Endothelial cell of umbilical vein (primary cell): ENCODE measurements around the gene IFT57.

ENCODE experiments used
- EZH2 ChIP-seq: IDR thresholded peaks from 2 replicates; pipeline ENCODE4 v1.6.1; 2012; ENCODE audit warnings: borderline replicate concordance, low read depth, mild to moderate bottlenecking, moderate library complexity, low read length, inconsistent platforms; ENCODE audit not compliant: severe bottlenecking
- GATA2 ChIP-seq: IDR thresholded peaks from 2 replicates; pipeline ENCODE4 v1.7.0; 2011; ENCODE audit warnings: low read depth, mild to moderate bottlenecking, moderate library complexity, mixed read lengths, low read length; ENCODE audit not compliant: insufficient read length, insufficient read depth
- JUN ChIP-seq: IDR thresholded peaks from 2 replicates; pipeline ENCODE4 v1.6.1; 2011; ENCODE audit warnings: borderline replicate concordance, low read depth; ENCODE audit not compliant: insufficient read length, insufficient read depth
- POLR2AphosphoS5 ChIP-seq: IDR thresholded peaks from 2 replicates; pipeline ENCODE4 v1.6.1; 2012; ENCODE audit warnings: low read depth, mild to moderate bottlenecking, control low read depth, low read length, moderate library complexity; ENCODE audit not compliant: insufficient read depth
- TF ChIP-seq, protein P1 (sequence below), 2 donors: IDR thresholded peaks; 1 replicate in 1 of 2; 2 replicates in 1 of 2; pipeline ENCODE4 v1.5.1; 2011; ENCODE audit warnings: low read length in 2 of 2, mild to moderate bottlenecking in 2 of 2, moderate library complexity in 2 of 2, control low read depth in 1 of 2, inconsistent platforms in 1 of 2, low read depth in 1 of 2; ENCODE audit not compliant: insufficient read depth in 1 of 2; ENCODE audit errors: extremely low read depth in 1 of 2

DNA sequence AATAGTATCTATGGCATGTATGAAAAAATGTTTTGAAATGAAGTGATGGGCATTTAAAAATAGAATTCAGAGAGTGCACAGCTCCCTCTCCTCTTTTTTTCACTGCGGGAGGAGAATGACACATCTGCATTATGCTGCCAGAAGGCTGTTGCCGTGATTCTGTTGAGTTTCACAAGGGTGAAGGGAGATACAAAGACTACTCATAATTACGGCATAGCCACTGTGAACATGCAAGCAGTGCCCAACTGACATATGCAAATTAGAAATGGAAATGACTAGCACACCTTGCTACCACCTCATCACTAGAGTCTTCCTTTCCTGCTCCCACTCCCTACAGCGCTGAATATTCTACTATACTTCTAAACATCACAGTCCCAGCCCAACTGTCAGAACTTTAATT, 20.1 kb downstream of the IFT57 start:
- TF ChIP-seq, protein P1, sequence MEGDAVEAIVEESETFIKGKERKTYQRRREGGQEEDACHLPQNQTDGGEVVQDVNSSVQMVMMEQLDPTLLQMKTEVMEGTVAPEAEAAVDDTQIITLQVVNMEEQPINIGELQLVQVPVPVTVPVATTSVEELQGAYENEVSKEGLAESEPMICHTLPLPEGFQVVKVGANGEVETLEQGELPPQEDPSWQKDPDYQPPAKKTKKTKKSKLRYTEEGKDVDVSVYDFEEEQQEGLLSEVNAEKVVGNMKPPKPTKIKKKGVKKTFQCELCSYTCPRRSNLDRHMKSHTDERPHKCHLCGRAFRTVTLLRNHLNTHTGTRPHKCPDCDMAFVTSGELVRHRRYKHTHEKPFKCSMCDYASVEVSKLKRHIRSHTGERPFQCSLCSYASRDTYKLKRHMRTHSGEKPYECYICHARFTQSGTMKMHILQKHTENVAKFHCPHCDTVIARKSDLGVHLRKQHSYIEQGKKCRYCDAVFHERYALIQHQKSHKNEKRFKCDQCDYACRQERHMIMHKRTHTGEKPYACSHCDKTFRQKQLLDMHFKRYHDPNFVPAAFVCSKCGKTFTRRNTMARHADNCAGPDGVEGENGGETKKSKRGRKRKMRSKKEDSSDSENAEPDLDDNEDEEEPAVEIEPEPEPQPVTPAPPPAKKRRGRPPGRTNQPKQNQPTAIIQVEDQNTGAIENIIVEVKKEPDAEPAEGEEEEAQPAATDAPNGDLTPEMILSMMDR (IDR thresholded peaks at IDR 0.05; ENCODE audit: extremely low read depth in 1 of 2, insufficient read depth in 1 of 2, low read depth in 1 of 2, low read length in 2 of 2), result no peak
- TF ChIP-seq EZH2 (no peak), POLR2AphosphoS5 (no peak), JUN (no peak), GATA2 (no peak)
